Ovary (tissue), 9 donors: ENCODE results near the gene ACTN1. TPM values are rescaled to one million over a fixed set of nuclear protein-coding genes. Genes with fewer than 3 reads are reported as not detected.

Experiments
- DNase-seq, 5 donors: peaks; one replicate each; pipeline ENCODE4 v3.0.0-alpha.2; 2019 to 2020
- H3K27ac ChIP-seq, 2 donors: fragments of 200-600 bp; one replicate each; pipeline versions ENCODE4 v1.5.1 to v1.8.0; 2019 to 2022
- H3K27me3 ChIP-seq: fragments of 200-600 bp; one replicate; pipeline ENCODE4 v1.8.0; 2022
- H3K36me3 ChIP-seq: fragments of 200-600 bp; sonication (generic); one replicate; pipeline ENCODE4 v1.5.1; 2019
- H3K4me1 ChIP-seq: one replicate; pipeline ENCODE4 v1.8.1; 2013; ENCODE audit warnings: mild to moderate bottlenecking, moderate library complexity; ENCODE audit not compliant: insufficient read depth
- H3K4me3 ChIP-seq: fragments of 200-600 bp; sonication (generic); one replicate; pipeline ENCODE4 v1.5.1; 2017
- H3K9me3 ChIP-seq, 2 donors: fragments of 200-600 bp in 1 of 2; sonication (generic) in 1 of 2; one replicate each; pipeline versions ENCODE4 v1.5.1 to v1.8.1; 2013 to 2019; ENCODE audit warnings: mild to moderate bottlenecking in 1 of 2, moderate library complexity in 1 of 2
- EP300 ChIP-seq: sonication (generic); formaldehyde crosslinking; IDR thresholded peaks from one replicate; pipeline ENCODE4 v1.6.1; 2017; ENCODE audit warnings: antibody characterized with exemption
- POLR2A ChIP-seq: fragments of 450-650 bp; IDR thresholded peaks from one replicate; pipeline ENCODE4 v1.6.1; 2017; ENCODE audit warnings: antibody characterized with exemption, mild to moderate bottlenecking, moderate library complexity
- WGBS, 3 donors: extraction: QIAGEN DNeasy Blood & Tissue Kit in 1 of 3; methylation state at CpG; one replicate each; pipeline versions ENCODE4 v1.1.5 to v1.1.7; 2013 to 2017; 5-methylcytosine and 5-hydroxymethylcytosine counted together
- intact Hi-C, 4 donors: fragments of 100-400 bp; cut with DNase I; formaldehyde crosslinking; loops; one replicate each; pipeline versions ENCODE4 v1.11.0 to v1.15.1; 2022 to 2023
- polyA plus RNA-seq, 2 donors: library from polyadenylated mRNA; stranded (reverse); fragments of 200-250 nt in 1 of 2; fragments of 350-450 nt in 1 of 2; fragmentation: Illumina TruSeq in 1 of 2; extraction: RNeasy Lipid Tissue Mini Kit (QIAGEN cat#74804) in 1 of 2; gene quantifications; one replicate each; pipeline ENCODE4 v1.2.3, GENCODE V29; 2013 to 2014
- total RNA-seq, 7 donors: library from RNA; depleted of rRNA in 2 of 7; stranded (reverse); fragments of >200 nt in 2 of 7; fragmentation: NEBNext Ultra II Directional in 3 of 7; extraction: Animal tissue kit (Norgen Biotek cat#: 25700) in 3 of 7; gene quantifications; one replicate each; pipeline versions ENCODE4 v1.1.0 to v1.2.4, GENCODE V29; 2016 to 2023
- TF ChIP-seq, protein P1 (sequence below), 3 donors: fragments of 450-650 bp in 2 of 3; fragments of 200-600 bp in 1 of 3; IDR thresholded peaks; one replicate each; pipeline versions ENCODE4 v1.5.1 to v1.8.0; 2016 to 2022; ENCODE audit warnings: antibody characterized with exemption in 3 of 3, mild to moderate bottlenecking in 1 of 3
- donor health status: DM: no; HTN: no; CAD: no; lungs with moderate emphysema.
- donor health status: DM: no; HTN: no; CAD: no.
- donor health status: Bipolar disorder and iron deficiency.
- donor health status: DM: yes; HTN: yes; CAD: no.
- donor health status: DM: no; HTN: no; CAD: no.
- donor health status: DM: yes; HTN: yes; CAD: no.

The ACTN1 gene
- total and polyA plus RNA-seq, 9 donors, result 39.0 to 203 (median 138) TPM

DNA sequence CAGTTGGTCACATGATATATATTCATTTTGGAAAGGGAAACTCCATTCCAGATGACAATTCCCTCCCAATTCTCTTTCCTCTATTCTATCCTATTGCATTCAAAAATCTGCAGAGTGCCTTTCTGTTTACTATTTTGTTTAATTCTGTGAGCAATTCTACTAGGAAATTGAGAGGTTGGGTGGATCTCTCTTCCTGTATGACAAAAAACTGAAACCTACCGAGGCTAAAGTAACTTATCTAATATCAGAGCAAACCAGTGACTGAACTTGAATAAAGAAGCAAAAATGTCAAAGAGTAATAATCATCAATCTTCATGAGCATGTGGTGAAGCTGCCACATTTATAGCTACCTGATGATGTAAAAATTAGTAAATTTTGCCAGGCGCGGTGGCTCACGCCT, 16.6 kb upstream of the ACTN1 start:
- Histone ChIP-seq H3K27ac (no peak overlapping the region), H3K36me3 (no peaks in the 10 kb centered on the region), H3K9me3 (no peaks in the 10 kb centered on the region), H3K27me3 (no peaks in the 10 kb centered on the region), H3K4me3 (no peak overlapping the region), H3K4me1 (no peaks in the 10 kb centered on the region)
- intact Hi-C loops, result no loop called here
- no peak for DNase-seq
- TF ChIP-seq POLR2A, result no peak
- TF ChIP-seq, protein P1, sequence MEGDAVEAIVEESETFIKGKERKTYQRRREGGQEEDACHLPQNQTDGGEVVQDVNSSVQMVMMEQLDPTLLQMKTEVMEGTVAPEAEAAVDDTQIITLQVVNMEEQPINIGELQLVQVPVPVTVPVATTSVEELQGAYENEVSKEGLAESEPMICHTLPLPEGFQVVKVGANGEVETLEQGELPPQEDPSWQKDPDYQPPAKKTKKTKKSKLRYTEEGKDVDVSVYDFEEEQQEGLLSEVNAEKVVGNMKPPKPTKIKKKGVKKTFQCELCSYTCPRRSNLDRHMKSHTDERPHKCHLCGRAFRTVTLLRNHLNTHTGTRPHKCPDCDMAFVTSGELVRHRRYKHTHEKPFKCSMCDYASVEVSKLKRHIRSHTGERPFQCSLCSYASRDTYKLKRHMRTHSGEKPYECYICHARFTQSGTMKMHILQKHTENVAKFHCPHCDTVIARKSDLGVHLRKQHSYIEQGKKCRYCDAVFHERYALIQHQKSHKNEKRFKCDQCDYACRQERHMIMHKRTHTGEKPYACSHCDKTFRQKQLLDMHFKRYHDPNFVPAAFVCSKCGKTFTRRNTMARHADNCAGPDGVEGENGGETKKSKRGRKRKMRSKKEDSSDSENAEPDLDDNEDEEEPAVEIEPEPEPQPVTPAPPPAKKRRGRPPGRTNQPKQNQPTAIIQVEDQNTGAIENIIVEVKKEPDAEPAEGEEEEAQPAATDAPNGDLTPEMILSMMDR (IDR thresholded peaks at IDR 0.05), result no peak
- no peak for TF ChIP-seq EP300
- 87 to 90% (median 89%) methylated on average over 4 of the region's 4 CpGs for WGBS, 3 donors

DNA sequence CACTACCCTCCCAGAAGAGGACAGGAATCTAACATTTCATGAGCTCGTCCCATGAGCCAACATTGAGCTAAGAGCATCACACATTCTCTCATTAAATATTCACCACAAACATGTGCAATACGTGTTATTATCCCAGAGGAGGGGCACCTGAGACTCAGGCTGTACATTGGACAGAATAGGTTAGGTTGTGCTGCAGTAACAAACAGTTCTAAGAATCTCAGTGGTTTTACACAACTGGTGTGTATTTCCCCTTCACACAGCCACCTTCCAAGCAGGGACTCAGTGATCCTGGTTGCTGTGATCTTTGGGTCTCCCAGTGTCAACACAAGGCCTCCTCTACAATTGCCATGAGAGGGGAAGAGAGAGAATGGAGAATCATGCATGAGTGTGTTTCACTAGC, 15.0 kb upstream of the ACTN1 start:
- 81 to 93% (median 85%) methylated on average over 2 of the region's 2 CpGs for WGBS, 3 donors

DNA sequence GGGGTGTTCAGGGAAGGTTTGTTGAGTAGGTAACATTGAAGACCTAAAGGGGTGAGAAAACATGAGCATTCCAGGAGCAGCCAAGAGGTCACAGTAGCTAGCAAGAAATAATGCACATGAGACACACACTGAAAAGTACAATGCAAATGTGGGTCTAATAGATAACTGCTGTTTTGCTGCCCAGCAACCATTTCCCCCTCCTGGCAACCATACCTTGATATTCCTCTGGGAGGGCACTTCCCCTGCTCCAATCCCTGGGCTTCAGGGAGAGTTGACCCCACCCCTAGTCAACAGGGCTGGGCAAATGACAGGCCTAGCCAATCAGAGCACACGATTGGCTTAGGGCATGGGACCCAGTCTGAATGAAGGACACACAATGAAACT, 8.5 kb upstream of the ACTN1 start:
- H3K36me3 ChIP-seq, result no peaks in the 10 kb centered on the region
- intact Hi-C loops, result loop anchor here in 2 of 4 donors (10.0 kb wide), 2 partner anchors 57 to 107 kb away; no protein-coding TSS in a partner anchor

More for the DNA sequence above, 15.0 kb upstream of the ACTN1 start:
- H3K27me3 ChIP-seq, result no peaks in the 10 kb centered on the region
- TF ChIP-seq, protein P1 (IDR thresholded peaks at IDR 0.05), result no peak
- TF ChIP-seq POLR2A, result no peak
- no peak for TF ChIP-seq EP300
- H3K9me3 ChIP-seq, result no peaks in the 10 kb centered on the region
- H3K4me3 ChIP-seq, result no peak overlapping the region
- no peaks in the 10 kb centered on the region for H3K36me3 ChIP-seq
- H3K4me1 ChIP-seq, result no peaks in the 10 kb centered on the region
- DNase-seq, result no peak
- intact Hi-C loops, result no loop called here
- no peak overlapping the region for H3K27ac ChIP-seq

DNA sequence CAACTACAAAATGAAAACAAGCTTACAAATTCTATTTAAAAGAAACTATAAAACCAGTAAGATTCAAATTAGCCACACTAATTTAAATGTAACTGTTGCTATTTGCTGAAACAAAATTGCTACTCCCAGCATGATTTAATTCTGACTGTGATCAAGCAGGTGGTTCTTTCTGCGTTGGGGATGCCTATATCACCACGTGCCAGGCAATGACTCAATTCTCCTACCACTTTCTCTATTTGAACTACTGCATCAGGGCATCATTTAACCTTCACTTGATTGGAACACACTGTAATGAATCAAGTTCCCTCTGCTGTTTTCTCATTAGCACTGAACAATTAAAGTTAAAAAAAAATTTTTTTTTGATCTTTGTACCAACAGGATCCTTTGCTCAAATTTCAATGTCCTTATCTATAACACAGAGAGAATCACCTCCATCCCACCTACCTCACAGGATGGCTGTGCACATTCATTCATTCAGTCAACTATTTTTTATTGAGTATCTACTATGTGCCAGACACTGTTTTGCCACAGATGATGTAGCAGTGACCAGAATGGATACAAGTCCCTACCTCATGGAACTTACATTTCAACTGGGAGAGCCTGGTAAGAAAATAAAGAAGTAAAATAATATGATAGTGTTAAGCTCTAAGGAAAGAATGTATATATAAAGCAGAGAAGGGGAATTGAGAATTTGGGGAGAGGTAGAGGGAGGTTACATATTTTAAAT, 8.0 kb upstream of the ACTN1 start:
- Histone ChIP-seq H3K4me1 (peaks cover 3% of the 10 kb centered on the region), H3K4me3 (no peak overlapping the region), H3K36me3 (no peaks in the 10 kb centered on the region), H3K9me3 (no peaks in the 10 kb centered on the region), H3K27me3 (no peaks in the 10 kb centered on the region), H3K27ac (no peak overlapping the region)
- TF ChIP-seq, protein P1 (IDR thresholded peaks at IDR 0.05), result no peak
- TF ChIP-seq EP300 (no peak), POLR2A (no peak)
- intact Hi-C loops, result loop anchor here in 2 of 4 donors (10.0 kb wide), 2 partner anchors 58 to 108 kb away; no protein-coding TSS in a partner anchor
- WGBS, 3 donors, result 30 to 49% (median 35%) methylated on average over 2 of the region's 2 CpGs
- DNase-seq, result no peak

More for the DNA sequence above, 8.5 kb upstream of the ACTN1 start:
- Histone ChIP-seq H3K4me3 (no peak overlapping the region), H3K9me3 (no peaks in the 10 kb centered on the region), H3K27me3 (no peaks in the 10 kb centered on the region), H3K4me1 (no peaks in the 10 kb centered on the region), H3K27ac (no peak overlapping the region)
- WGBS, 3 donors, result 86 to 93% (median 91%) methylated on average over 1 of the region's 1 CpG
- TF ChIP-seq POLR2A (no peak), EP300 (no peak)
- TF ChIP-seq, protein P1 (IDR thresholded peaks at IDR 0.05), result no peak
- DNase-seq, result no peak
